ENCODE data around the gene GALNT10.

- no peak for TF ChIP-seq FOXJ3 (CRISPR knock-in tag; IDR thresholded peaks at IDR 0.05)
- TF ChIP-seq BCLAF1 (IDR thresholded peaks at IDR 0.05; ENCODE audit: borderline replicate concordance in 1 of 2, control insufficient read depth in 1 of 2, low read depth in 2 of 2, low read length in 1 of 2) = no peak
- no peak for TF ChIP-seq HMG20B (CRISPR knock-in tag; IDR thresholded peaks at IDR 0.05)
- TF ChIP-seq ZNF407 (IDR thresholded peaks at IDR 0.05; ENCODE audit: low read depth) = no peak
- TF ChIP-seq ZBTB49 (CRISPR knock-in tag; IDR thresholded peaks at IDR 0.05; ENCODE audit: borderline replicate concordance) = no peak
Measured at GRCh38 chr5:154197801-154198491, 7.4 kb downstream of the GALNT10 start.

Measured in K562 (cell line).